Parathyroid adenoma (tissue), 2 donors: ENCODE results near the gene S100Z.
"Not testable (repeated sequence)": the region's sequence is repeated elsewhere in the genome, so short reads cannot be mapped to it uniquely, and the experiment has no call there.

Experiments used
- H2AFZ ChIP-seq: fragments of 300-600 bp; sonication (generic); one replicate; pipeline ENCODE4 v1.7.0; 2017; ENCODE audit warnings: antibody characterized with exemption, mild to moderate bottlenecking
- H3K27ac ChIP-seq: fragments of 300-600 bp; sonication (generic); one replicate; pipeline ENCODE4 v1.7.0; 2017
- H3K27me3 ChIP-seq: fragments of 300-600 bp; sonication (generic); one replicate; pipeline ENCODE4 v1.7.0; 2017; ENCODE audit warnings: low read length; ENCODE audit not compliant: control insufficient read depth, insufficient read depth
- H3K36me3 ChIP-seq: fragments of 300-600 bp; sonication (generic); one replicate; pipeline ENCODE4 v1.7.0; 2017; ENCODE audit warnings: low read length; ENCODE audit not compliant: control insufficient read depth, insufficient read depth
- H3K4me1 ChIP-seq: fragments of 300-600 bp; sonication (generic); one replicate; pipeline ENCODE4 v1.7.0; 2017; ENCODE audit warnings: control low read depth
- H3K4me2 ChIP-seq: fragments of 300-600 bp; sonication (generic); one replicate; pipeline ENCODE4 v1.7.0; 2017; ENCODE audit warnings: low read length
- H3K4me3 ChIP-seq: fragments of 300-600 bp; sonication (generic); one replicate; pipeline ENCODE4 v1.7.0; 2017; ENCODE audit warnings: low read depth, low read length
- H3K79me2 ChIP-seq: fragments of 300-600 bp; sonication (generic); one replicate; pipeline ENCODE4 v1.7.0; 2017; ENCODE audit warnings: control low read depth
- H3K9ac ChIP-seq: fragments of 300-600 bp; sonication (generic); one replicate; pipeline ENCODE4 v1.7.0; 2017; ENCODE audit warnings: mild to moderate bottlenecking
- H3K9me3 ChIP-seq: fragments of 300-600 bp; sonication (generic); one replicate; pipeline ENCODE4 v1.7.0; 2017; ENCODE audit warnings: low read length; ENCODE audit not compliant: control insufficient read depth
- TF ChIP-seq, protein P1 (sequence below): fragments of 300-600 bp; sonication (generic); IDR thresholded peaks from one replicate; pipeline ENCODE4 v1.7.0; 2017; ENCODE audit warnings: antibody characterized with exemption, mild to moderate bottlenecking
- donor health status: primary hyperparathyroidism.

The S100Z gene

GRCh38 chr5:76941442-76941841, 91.6 kb downstream of the S100Z start:
- H3K4me2 ChIP-seq, result no peak overlapping the region
- no peaks in the 10 kb centered on the region for H3K36me3 ChIP-seq
- H3K9me3 ChIP-seq, result no peaks in the 10 kb centered on the region
- no peaks in the 10 kb centered on the region for H3K4me1 ChIP-seq
- H3K27me3 ChIP-seq, result no peaks in the 10 kb centered on the region
- H3K79me2 ChIP-seq, result no peaks in the 10 kb centered on the region
- no peak overlapping the region for H2AFZ ChIP-seq
- H3K27ac ChIP-seq, result no peak overlapping the region
- TF ChIP-seq, protein P1, sequence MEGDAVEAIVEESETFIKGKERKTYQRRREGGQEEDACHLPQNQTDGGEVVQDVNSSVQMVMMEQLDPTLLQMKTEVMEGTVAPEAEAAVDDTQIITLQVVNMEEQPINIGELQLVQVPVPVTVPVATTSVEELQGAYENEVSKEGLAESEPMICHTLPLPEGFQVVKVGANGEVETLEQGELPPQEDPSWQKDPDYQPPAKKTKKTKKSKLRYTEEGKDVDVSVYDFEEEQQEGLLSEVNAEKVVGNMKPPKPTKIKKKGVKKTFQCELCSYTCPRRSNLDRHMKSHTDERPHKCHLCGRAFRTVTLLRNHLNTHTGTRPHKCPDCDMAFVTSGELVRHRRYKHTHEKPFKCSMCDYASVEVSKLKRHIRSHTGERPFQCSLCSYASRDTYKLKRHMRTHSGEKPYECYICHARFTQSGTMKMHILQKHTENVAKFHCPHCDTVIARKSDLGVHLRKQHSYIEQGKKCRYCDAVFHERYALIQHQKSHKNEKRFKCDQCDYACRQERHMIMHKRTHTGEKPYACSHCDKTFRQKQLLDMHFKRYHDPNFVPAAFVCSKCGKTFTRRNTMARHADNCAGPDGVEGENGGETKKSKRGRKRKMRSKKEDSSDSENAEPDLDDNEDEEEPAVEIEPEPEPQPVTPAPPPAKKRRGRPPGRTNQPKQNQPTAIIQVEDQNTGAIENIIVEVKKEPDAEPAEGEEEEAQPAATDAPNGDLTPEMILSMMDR, result no peak
- no peak overlapping the region for H3K4me3 ChIP-seq
- no peak overlapping the region for H3K9ac ChIP-seq

DNA sequence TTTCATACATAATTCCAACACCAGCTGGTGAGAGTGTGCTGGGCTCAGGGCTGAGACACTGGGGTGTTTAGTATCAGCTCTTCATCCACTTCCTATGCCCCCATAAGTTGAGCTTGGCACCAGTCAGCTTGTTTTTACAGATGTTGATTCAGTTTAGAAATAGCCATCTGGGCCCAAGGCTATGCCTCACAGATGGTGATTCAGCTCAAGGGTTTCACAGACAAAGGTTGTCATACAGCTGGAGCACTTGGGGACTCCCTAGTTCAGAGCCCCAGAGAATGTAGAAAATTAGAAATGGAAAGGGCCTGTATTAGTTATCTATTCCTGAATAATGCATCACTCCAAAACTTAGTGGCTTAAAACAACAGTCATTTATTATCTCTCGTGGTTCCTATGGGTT, 92.8 kb downstream of the S100Z start:
- Histone ChIP-seq H3K79me2 (no peaks in the 10 kb centered on the region), H3K27me3 (no peaks in the 10 kb centered on the region), H3K36me3 (no peaks in the 10 kb centered on the region), H2AFZ (no peak overlapping the region), H3K9me3 (no peaks in the 10 kb centered on the region), H3K9ac (no peak overlapping the region), H3K4me2 (no peak overlapping the region), H3K4me1 (no peaks in the 10 kb centered on the region), H3K4me3 (no peak overlapping the region), H3K27ac (no peak overlapping the region)
- TF ChIP-seq, protein P1, result no peak

DNA sequence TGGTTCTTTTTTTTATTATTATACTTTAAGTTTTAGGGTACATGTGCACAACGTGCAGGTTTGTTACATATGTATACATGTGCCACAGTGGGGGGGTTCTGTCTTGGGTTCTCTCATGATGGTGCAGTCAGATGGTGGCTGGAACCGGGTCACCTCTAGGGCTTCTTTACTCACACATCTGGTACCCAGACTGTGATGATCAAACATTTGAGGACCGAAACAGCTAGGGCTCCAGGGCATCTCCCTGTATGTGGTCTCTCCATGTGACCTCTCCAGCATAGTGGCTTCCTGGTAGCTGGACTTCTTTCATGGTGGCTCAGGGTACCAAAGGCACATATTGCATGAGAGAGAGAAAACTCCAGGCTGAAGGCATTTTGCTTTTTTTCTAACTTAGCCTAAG, 93.2 kb downstream of the S100Z start:
- no peaks in the 10 kb centered on the region for H3K9me3 ChIP-seq
- TF ChIP-seq, protein P1, result no peak
- no peaks in the 10 kb centered on the region for H3K4me1 ChIP-seq
- H3K36me3 ChIP-seq, result no peaks in the 10 kb centered on the region
- no peak overlapping the region for H3K27ac ChIP-seq
- no peaks in the 10 kb centered on the region for H3K79me2 ChIP-seq
- H3K9ac ChIP-seq, result no peak overlapping the region
- no peaks in the 10 kb centered on the region for H3K27me3 ChIP-seq
- no peak overlapping the region for H2AFZ ChIP-seq
- H3K4me3 ChIP-seq, result no peak overlapping the region
- no peak overlapping the region for H3K4me2 ChIP-seq

GRCh38 chr5:76944638-76945037, 94.8 kb downstream of the S100Z start:
- TF ChIP-seq, protein P1, result no peak
- no peaks in the 10 kb centered on the region for H3K79me2 ChIP-seq
- H3K9me3 ChIP-seq, result no peaks in the 10 kb centered on the region
- no peak overlapping the region for H3K9ac ChIP-seq
- H3K4me1 ChIP-seq, result no peaks in the 10 kb centered on the region
- no peak overlapping the region for H3K4me3 ChIP-seq
- H3K27ac ChIP-seq, result no peak overlapping the region
- H2AFZ ChIP-seq, result no peak overlapping the region
- H3K4me2 ChIP-seq, result no peak overlapping the region
- no peaks in the 10 kb centered on the region for H3K36me3 ChIP-seq
- H3K27me3 ChIP-seq, result no peaks in the 10 kb centered on the region

- not testable (repeated sequence) for H3K27ac ChIP-seq, H3K4me3 ChIP-seq
Observed at GRCh38 chr5:76945238-76945637, 95.4 kb downstream of the S100Z start.

More at GRCh38 chr5:76945238-76945637, 95.4 kb downstream of the S100Z start:
- not testable (repeated sequence) for H3K27me3 ChIP-seq, H3K9ac ChIP-seq, H2AFZ ChIP-seq, H3K9me3 ChIP-seq, H3K4me1 ChIP-seq, H3K79me2 ChIP-seq, H3K36me3 ChIP-seq, H3K4me2 ChIP-seq
